ENCODE data around the gene FAR1.

- TF ChIP-seq CTCF (IDR thresholded peaks at IDR 0.05; ENCODE audit: low read depth, low read length, poor library complexity, severe bottlenecking) (no peak), EZH2phosphoT487 (IDR thresholded peaks at IDR 0.05; ENCODE audit: borderline replicate concordance, low read length) (no peak)
Observed at GRCh38 chr11:13676576-13676975, 8.1 kb downstream of the FAR1 start.
